ENCODE results near the gene FTCD.

GRCh38 chr21:46160657-46160906 is 5.2 kb upstream of the FTCD start:
- TF ChIP-seq CTCF (IDR thresholded peaks at IDR 0.05; ENCODE audit: borderline replicate concordance, extremely low read depth, low read length, poor library complexity, severe bottlenecking) = no peak
- no peak for TF ChIP-seq EZH2 (IDR thresholded peaks at IDR 0.05; ENCODE audit: borderline replicate concordance, low read depth, low read length, severe bottlenecking)

All from DND-41 (cell line).